PC-3 (cell line): ENCODE measurements around the gene ARHGEF16. TPM values are rescaled to one million over a fixed set of nuclear protein-coding genes. Genes with fewer than 3 reads are reported as not detected.

Experiments used
- ATAC-seq: fragments of 200-7000 bp; cut with Tn5 transposase; 2 replicates; pipeline ENCODE4 v1.9.1; 2020; ENCODE audit warnings: mild to moderate bottlenecking, moderate library complexity
- BruUV-seq: library from RNA; stranded (reverse); fragments of 400-500 nt; replicated peaks from 2 replicates; lab custom pipeline; 2021; lab: Mats Ljungman, UMichigan
- CTCF ChIA-PET: fragments of 300-600 bp; sonication (Branson Sonifier 250); formaldehyde crosslinking; loops from one replicate; lab custom pipeline; 2022; ENCODE audit warnings: antibody characterized with exemption; lab: Charles Lee
- POLR2A ChIA-PET: fragments of 300-600 bp; sonication (Branson Sonifier 250); formaldehyde crosslinking; loops from one replicate; lab custom pipeline; 2022; ENCODE audit warnings: antibody characterized with exemption; ENCODE audit not compliant: unreplicated experiment; lab: Charles Lee
- DNase-seq: peaks from one replicate; pipeline ENCODE4 v3.0.0-alpha.2; 2015
- H2AFZ ChIP-seq: fragments of 300-600 bp; sonication (generic); 2 replicates; pipeline ENCODE4 v1.6.0; 2016; ENCODE audit warnings: antibody characterized with exemption, low read length
- H3F3A ChIP-seq: fragments of 300-600 bp; sonication (generic); one replicate; pipeline ENCODE4 v1.6.0; 2017; ENCODE audit warnings: antibody characterized with exemption, low read length, control low read depth, mild to moderate bottlenecking; ENCODE audit not compliant: unreplicated experiment
- H3K27ac ChIP-seq: fragments of 300-600 bp; sonication (generic); 2 replicates; pipeline ENCODE4 v1.5.1; 2016; ENCODE audit warnings: mild to moderate bottlenecking, low read length
- H3K27me3 ChIP-seq: fragments of 300-600 bp; sonication (generic); 2 replicates; pipeline ENCODE4 v1.6.1; 2016; ENCODE audit warnings: low read length, mixed read lengths
- H3K36me3 ChIP-seq: fragments of 300-600 bp; sonication (generic); 2 replicates; pipeline ENCODE4 v1.6.1; 2016; ENCODE audit warnings: low read depth, mixed run types, low read length, mixed read lengths
- H3K4me1 ChIP-seq: fragments of 300-600 bp; sonication (generic); 2 replicates; pipeline ENCODE4 v1.5.1; 2016; ENCODE audit warnings: low read length; ENCODE audit not compliant: insufficient read depth
- H3K4me2 ChIP-seq: fragments of 300-600 bp; sonication (generic); 2 replicates; pipeline ENCODE4 v1.6.0; 2016; ENCODE audit warnings: low read length
- H3K4me3 ChIP-seq: fragments of 300-600 bp; sonication (generic); 2 replicates; pipeline ENCODE4 v1.5.1; 2016; ENCODE audit warnings: mild to moderate bottlenecking, low read length, mixed read lengths
- H3K79me2 ChIP-seq: fragments of 300-600 bp; sonication (generic); 2 replicates; pipeline ENCODE4 v1.6.1; 2017; ENCODE audit warnings: low read length, mixed read lengths
- H3K9ac ChIP-seq: fragments of 300-600 bp; sonication (generic); 2 replicates; pipeline ENCODE4 v1.6.0; 2016; ENCODE audit warnings: mild to moderate bottlenecking, low read length
- H3K9me2 ChIP-seq: fragments of 300-600 bp; sonication (generic); replicated peaks from 2 replicates; pipeline ENCODE4 v1.6.1; 2016; ENCODE audit warnings: mixed run types, low read length, mixed read lengths
- H3K9me3 ChIP-seq: fragments of 300-600 bp; sonication (generic); 2 replicates; pipeline ENCODE4 v1.6.1; 2016; ENCODE audit warnings: low read length, mixed read lengths
- H4K20me1 ChIP-seq: fragments of 300-600 bp; sonication (generic); 2 replicates; pipeline ENCODE4 v1.6.1; 2016; ENCODE audit warnings: low read length, mixed read lengths
- CTCF ChIP-seq: fragments of 300-600 bp; sonication (generic); conservative IDR thresholded peaks from 2 replicates; pipeline ENCODE4 v1.5.1; 2017; ENCODE audit warnings: antibody characterized with exemption, low read depth, mild to moderate bottlenecking, low read length
- EZH2 ChIP-seq: fragments of 300-600 bp; sonication (generic); IDR thresholded peaks from one replicate; pipeline ENCODE4 v1.6.1; 2017; ENCODE audit warnings: antibody characterized with exemption, mild to moderate bottlenecking, low read length; ENCODE audit not compliant: unreplicated experiment
- EZH2phosphoT487 ChIP-seq: fragments of 300-600 bp; sonication (generic); IDR thresholded peaks from 2 replicates; pipeline ENCODE4 v1.6.1; 2018; ENCODE audit warnings: mild to moderate bottlenecking, antibody characterized with exemption, low read length, borderline replicate concordance
- intact Hi-C: fragments of 100-400 bp; cut with micrococcal nuclease; formaldehyde crosslinking; loops from 2 replicates; pipeline ENCODE4 v1.9.0; 2023
- total RNA-seq: library from RNA; depleted of rRNA; stranded (reverse); fragments of >200 nt; gene quantifications from 2 replicates; pipeline ENCODE4 v1.2.3, GENCODE V29; 2014

ARHGEF16 gene
- total RNA-seq, 1 experiment from 2014 or later, result 54.3 TPM

GRCh38 chr1:3455670-3456448, 1.4 kb downstream of the ARHGEF16 start:
- Histone ChIP-seq H3K79me2 (peaks cover 12% of the 10 kb centered on the region), H4K20me1 (no peaks in the 10 kb centered on the region), H3K9ac (no peak overlapping the region), H3K27ac (no peak overlapping the region), H3K9me2 (no peaks in the 10 kb centered on the region), H3K4me1 (peaks cover 33% of the 10 kb centered on the region), H3K9me3 (no peaks in the 10 kb centered on the region), H3K36me3 (no peaks in the 10 kb centered on the region), H3K27me3 (peaks cover 2% of the 10 kb centered on the region; the same call in 1 of the 2 replicates), H3K4me2 (peak overlapping the region; percentile 92), H3F3A (no peaks in the 10 kb centered on the region), H3K4me3 (peak overlapping the region; percentile 84), H2AFZ (no peak overlapping the region)
- POLR2A ChIA-PET, result no interaction called here
- TF ChIP-seq CTCF (no peak), EZH2 (no peak), EZH2phosphoT487 (no peak)
- intact Hi-C loops, result no loop called here
- DNase-seq (no peak), ATAC-seq (no peak)
- no TSS peak for BruUV-seq
- CTCF ChIA-PET, result interaction anchor here (0.5 kb wide), 1 partner anchor 445 kb away, joined by 5 read pairs; no protein-coding TSS in a partner anchor

GRCh38 chr1:3456449-3456963, 2.0 kb downstream of the ARHGEF16 start:
- H3K9me2 ChIP-seq, result no peaks in the 10 kb centered on the region
- H4K20me1 ChIP-seq, result no peaks in the 10 kb centered on the region
- POLR2A ChIA-PET, result no interaction called here
- no peaks in the 10 kb centered on the region for H3K36me3 ChIP-seq
- H3K27ac ChIP-seq, result no peak overlapping the region
- CTCF ChIA-PET, result no interaction called here
- intact Hi-C loops, result no loop called here
- DNase-seq (no peak), ATAC-seq (no peak)
- H3K4me1 ChIP-seq, result peaks cover 37% of the 10 kb centered on the region
- no peak overlapping the region for H3K4me3 ChIP-seq
- peaks cover 17% of the 10 kb centered on the region for H3K79me2 ChIP-seq
- no peak overlapping the region for H2AFZ ChIP-seq
- BruUV-seq, result no TSS peak
- no peak overlapping the region for H3K9ac ChIP-seq
- H3K27me3 ChIP-seq, result no peaks in the 10 kb centered on the region
- no peaks in the 10 kb centered on the region for H3K9me3 ChIP-seq
- no peak for TF ChIP-seq EZH2
- TF ChIP-seq EZH2phosphoT487, result no peak
- no peak for TF ChIP-seq CTCF
- H3F3A ChIP-seq, result no peaks in the 10 kb centered on the region
- no peak overlapping the region for H3K4me2 ChIP-seq
